MCF 10A (cell line): ENCODE data around the gene NFIX. TPM values are rescaled to one million over a fixed set of nuclear protein-coding genes. Genes with fewer than 3 reads are reported as not detected.

Source experiments
- BruUV-seq: library from RNA; stranded (reverse); fragments of 400-500 nt; replicated peaks from 2 replicates; lab custom pipeline; 2021; lab: Mats Ljungman, UMichigan
- CTCF ChIA-PET: fragments of 300-600 bp; sonication (Branson Sonifier 250); formaldehyde crosslinking; extraction: SDS; loops from one replicate; lab custom pipeline; 2021; ENCODE audit warnings: antibody characterized with exemption, inconsistent platforms; lab: Yijun Ruan, JAX
- POLR2A ChIA-PET: fragments of 300-600, 350-650 bp; sonication (Branson Sonifier 250); formaldehyde crosslinking; extraction: SDS; loops from one replicate; lab custom pipeline; 2020; ENCODE audit warnings: antibody characterized with exemption, inconsistent platforms; lab: Yijun Ruan, JAX
- DNase-seq: peaks from one replicate; pipeline ENCODE4 v3.0.0-alpha.2; 2018; ENCODE audit not compliant: unreplicated experiment
- H3K27ac Mint-ChIP-seq: one replicate; pipeline ENCODE4 v1.8.0; 2022; ENCODE audit warnings: mild to moderate bottlenecking, low read depth, mixed read lengths; ENCODE audit not compliant: unreplicated experiment
- H3K27me3 Mint-ChIP-seq: one replicate; pipeline ENCODE4 v1.8.0; 2022; ENCODE audit warnings: mixed read lengths; ENCODE audit not compliant: insufficient read depth, unreplicated experiment
- H3K36me3 Mint-ChIP-seq: one replicate; pipeline ENCODE4 v1.8.0; 2022; ENCODE audit warnings: mild to moderate bottlenecking, moderate library complexity, mixed read lengths; ENCODE audit not compliant: insufficient read depth, unreplicated experiment
- H3K4me1 Mint-ChIP-seq: one replicate; pipeline ENCODE4 v1.8.0; 2022; ENCODE audit warnings: mixed read lengths; ENCODE audit not compliant: insufficient read depth, unreplicated experiment
- H3K4me3 Mint-ChIP-seq: one replicate; pipeline ENCODE4 v1.8.0; 2022; ENCODE audit warnings: mild to moderate bottlenecking, moderate library complexity, mixed read lengths; ENCODE audit not compliant: unreplicated experiment
- H3K9me3 Mint-ChIP-seq: one replicate; pipeline ENCODE4 v1.8.0; 2022; ENCODE audit warnings: mixed read lengths; ENCODE audit not compliant: unreplicated experiment
- CTCF ChIP-seq: fragments of 200-600 bp; IDR thresholded peaks from one replicate; pipeline ENCODE4 v1.8.0; 2022; ENCODE audit warnings: antibody characterized with exemption, mild to moderate bottlenecking; ENCODE audit not compliant: unreplicated experiment
- intact Hi-C: fragments of 100-400 bp; cut with micrococcal nuclease; formaldehyde crosslinking; loops from 2 replicates; pipeline ENCODE4 v1.14.1; 2022
- total RNA-seq: library from RNA; stranded (reverse); gene quantifications from 2 replicates; pipeline ENCODE4 v1.2.3, GENCODE V29; 2022

NFIX gene
- total RNA-seq, 1 experiment from 2014 or later, result 27.2 TPM

- H3K27me3 Mint-ChIP-seq, result no peaks in the 10 kb centered on the region
- CTCF ChIA-PET, result interaction anchor here (5.2 kb wide), 1 partner anchor 18 kb away, joined by 40 read pairs; no protein-coding TSS in a partner anchor
- H3K9me3 Mint-ChIP-seq, result no peaks in the 10 kb centered on the region
- H3K36me3 Mint-ChIP-seq, result peaks cover 5% of the 10 kb centered on the region
- no peak overlapping the region for H3K27ac Mint-ChIP-seq
- no peak for TF ChIP-seq CTCF
- H3K4me3 Mint-ChIP-seq, result no peak overlapping the region
- POLR2A ChIA-PET, result interaction anchor here (1.1 kb wide), 1 partner anchor 8 kb away, joined by 3 read pairs; no protein-coding TSS in a partner anchor
- H3K4me1 Mint-ChIP-seq, result peaks cover 11% of the 10 kb centered on the region
- no TSS peak for BruUV-seq
- intact Hi-C loops, result no loop called here
- no peak for DNase-seq
Observed at GRCh38 chr19:13043285-13043684, 48.0 kb downstream of the NFIX start.

DNA sequence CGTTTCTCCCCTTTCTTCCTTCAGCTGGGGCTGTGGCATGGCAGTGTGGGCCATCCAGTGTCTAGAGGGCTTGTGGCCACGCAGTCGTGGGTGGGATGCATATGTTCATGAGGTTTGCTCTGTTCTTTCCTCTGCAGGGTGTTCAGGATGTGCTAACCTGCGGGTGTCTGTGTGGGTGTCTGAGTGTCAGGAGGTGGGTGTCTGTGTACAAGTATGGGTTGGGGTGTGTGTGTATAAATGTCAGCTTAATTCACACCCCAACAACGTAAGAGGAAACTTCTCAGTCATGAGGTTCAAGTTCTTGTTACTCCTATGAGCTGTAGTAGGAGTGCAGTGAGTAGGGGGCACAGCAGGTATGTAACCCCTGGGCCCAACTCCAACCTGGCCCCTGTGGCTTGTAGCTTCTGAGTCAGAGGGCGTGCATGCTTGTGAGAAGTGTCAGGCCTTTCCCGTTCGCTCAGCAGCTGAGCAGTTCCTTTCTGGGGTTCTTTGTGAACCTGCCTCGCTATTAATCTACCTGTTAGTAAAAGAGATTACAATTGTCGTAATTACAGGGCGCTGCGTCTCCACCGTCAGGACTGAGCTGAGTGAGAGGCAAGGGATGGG is 49.1 kb downstream of the NFIX start:
- no peaks in the 10 kb centered on the region for H3K9me3 Mint-ChIP-seq
- intact Hi-C loops, result no loop called here
- peaks cover 5% of the 10 kb centered on the region for H3K36me3 Mint-ChIP-seq
- H3K27ac Mint-ChIP-seq, result no peak overlapping the region
- H3K27me3 Mint-ChIP-seq, result no peaks in the 10 kb centered on the region
- no TSS peak for BruUV-seq
- no peak for TF ChIP-seq CTCF
- H3K4me3 Mint-ChIP-seq, result no peak overlapping the region
- CTCF ChIA-PET, result interaction anchor here (0.6 to 2.1 kb wide), 5 partner anchors 11 to 113 kb away, joined by 3 to 7 read pairs (median 3); no protein-coding TSS in a partner anchor
- POLR2A ChIA-PET, result interaction anchor here (0.5 to 1.1 kb wide), 2 partner anchors 12 to 21 kb away, joined by 3 read pairs; no protein-coding TSS in a partner anchor
- no peak for DNase-seq
- H3K4me1 Mint-ChIP-seq, result peaks cover 11% of the 10 kb centered on the region

- CTCF ChIA-PET, result interaction anchor here (0.6 to 2.1 kb wide), 4 partner anchors 12 to 80 kb away, joined by 3 to 7 read pairs (median 3); no protein-coding TSS in a partner anchor
- Mint-ChIP-seq H3K36me3 (peaks cover 9% of the 10 kb centered on the region), H3K9me3 (no peaks in the 10 kb centered on the region), H3K4me1 (peaks cover 11% of the 10 kb centered on the region), H3K27me3 (no peaks in the 10 kb centered on the region), H3K4me3 (no peak overlapping the region), H3K27ac (peak overlapping the region; percentile 79)
- intact Hi-C loops, result no loop called here
- POLR2A ChIA-PET, result no interaction called here
- DNase-seq, result no peak
- TF ChIP-seq CTCF, result no peak
- BruUV-seq, result no TSS peak
Observed at GRCh38 chr19:13045812-13046211, 50.5 kb downstream of the NFIX start.

- Mint-ChIP-seq H3K36me3 (peaks cover 4% of the 10 kb centered on the region), H3K4me1 (peaks cover 24% of the 10 kb centered on the region), H3K27me3 (no peaks in the 10 kb centered on the region), H3K27ac (no peak overlapping the region), H3K4me3 (no peak overlapping the region), H3K9me3 (no peaks in the 10 kb centered on the region)
- POLR2A ChIA-PET, result no interaction called here
- intact Hi-C loops, result no loop called here
- BruUV-seq, result no TSS peak
- TF ChIP-seq CTCF, result no peak
- CTCF ChIA-PET, result interaction anchor here (1.2 to 1.4 kb wide), 3 partner anchors 14 to 82 kb away, joined by 4 to 5 read pairs (median 4); no protein-coding TSS in a partner anchor
- DNase-seq, result no peak
Observed at GRCh38 chr19:13047374-13047773, 52.1 kb downstream of the NFIX start.
